ENCODE results near the gene FAM120B. TPM values are rescaled to one million over a fixed set of nuclear protein-coding genes. Genes with fewer than 3 reads are reported as not detected.

The FAM120B gene
- total RNA-seq, 2 donors from 2014 or later, result 25.1 to 28.5 TPM

GRCh38 chr6:170355661-170356060 lies 49.1 kb downstream of the FAM120B start:
- DNase-seq, result no peak
- Histone ChIP-seq H3K4me3 (no peak overlapping the region), H3K27ac (no peak overlapping the region), H3K9ac (ENCODE audit: low read depth in 2 of 2, low read length in 2 of 2) (no peak overlapping the region), H3K36me3 (no peaks in the 10 kb centered on the region), H3K4me1 (no peaks in the 10 kb centered on the region), H3K27me3 (no peaks in the 10 kb centered on the region), H3K9me3 (no peaks in the 10 kb centered on the region)
- intact Hi-C loops (cut with DNase I), result no loop called here
- TF ChIP-seq, protein P1, sequence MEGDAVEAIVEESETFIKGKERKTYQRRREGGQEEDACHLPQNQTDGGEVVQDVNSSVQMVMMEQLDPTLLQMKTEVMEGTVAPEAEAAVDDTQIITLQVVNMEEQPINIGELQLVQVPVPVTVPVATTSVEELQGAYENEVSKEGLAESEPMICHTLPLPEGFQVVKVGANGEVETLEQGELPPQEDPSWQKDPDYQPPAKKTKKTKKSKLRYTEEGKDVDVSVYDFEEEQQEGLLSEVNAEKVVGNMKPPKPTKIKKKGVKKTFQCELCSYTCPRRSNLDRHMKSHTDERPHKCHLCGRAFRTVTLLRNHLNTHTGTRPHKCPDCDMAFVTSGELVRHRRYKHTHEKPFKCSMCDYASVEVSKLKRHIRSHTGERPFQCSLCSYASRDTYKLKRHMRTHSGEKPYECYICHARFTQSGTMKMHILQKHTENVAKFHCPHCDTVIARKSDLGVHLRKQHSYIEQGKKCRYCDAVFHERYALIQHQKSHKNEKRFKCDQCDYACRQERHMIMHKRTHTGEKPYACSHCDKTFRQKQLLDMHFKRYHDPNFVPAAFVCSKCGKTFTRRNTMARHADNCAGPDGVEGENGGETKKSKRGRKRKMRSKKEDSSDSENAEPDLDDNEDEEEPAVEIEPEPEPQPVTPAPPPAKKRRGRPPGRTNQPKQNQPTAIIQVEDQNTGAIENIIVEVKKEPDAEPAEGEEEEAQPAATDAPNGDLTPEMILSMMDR (IDR thresholded peaks at IDR 0.05), result no peak

GRCh38 chr6:170357812-170358211 lies 51.3 kb downstream of the FAM120B start:
- Histone ChIP-seq H3K9me3 (no peaks in the 10 kb centered on the region), H3K9ac (ENCODE audit: low read depth in 2 of 2, low read length in 2 of 2) (no peak overlapping the region), H3K36me3 (no peaks in the 10 kb centered on the region), H3K4me1 (no peaks in the 10 kb centered on the region), H3K27ac (no peak overlapping the region), H3K4me3 (no peak overlapping the region), H3K27me3 (no peaks in the 10 kb centered on the region)
- no peak for DNase-seq
- TF ChIP-seq, protein P1 (IDR thresholded peaks at IDR 0.05), result no peak
- intact Hi-C loops (cut with DNase I), result no loop called here

GRCh38 chr6:170358496-170358895 lies 51.9 kb downstream of the FAM120B start:
- peaks cover 2% of the 10 kb centered on the region for H3K36me3 ChIP-seq
- no peak overlapping the region for H3K9ac ChIP-seq (ENCODE audit: low read depth in 2 of 2, low read length in 2 of 2)
- H3K4me1 ChIP-seq, result no peaks in the 10 kb centered on the region
- DNase-seq, result no peak
- no peak overlapping the region for H3K4me3 ChIP-seq
- TF ChIP-seq, protein P1 (IDR thresholded peaks at IDR 0.05), result no peak
- H3K27ac ChIP-seq, result no peak overlapping the region
- no peaks in the 10 kb centered on the region for H3K27me3 ChIP-seq
- H3K9me3 ChIP-seq, result no peaks in the 10 kb centered on the region
- intact Hi-C loops (cut with DNase I), result no loop called here

- no peak overlapping the region for H3K9ac ChIP-seq (ENCODE audit: low read depth in 2 of 2, low read length in 2 of 2)
- no peaks in the 10 kb centered on the region for H3K4me1 ChIP-seq
- H3K27ac ChIP-seq, result no peak overlapping the region
- intact Hi-C loops (cut with DNase I), result no loop called here
- no peaks in the 10 kb centered on the region for H3K9me3 ChIP-seq
- H3K27me3 ChIP-seq, result no peaks in the 10 kb centered on the region
- no peak overlapping the region for H3K4me3 ChIP-seq
- no peak for DNase-seq
- H3K36me3 ChIP-seq, result peaks cover 3% of the 10 kb centered on the region
- TF ChIP-seq, protein P1 (IDR thresholded peaks at IDR 0.05), result no peak
Measured at GRCh38 chr6:170360476-170360875, 53.9 kb downstream of the FAM120B start.

DNA sequence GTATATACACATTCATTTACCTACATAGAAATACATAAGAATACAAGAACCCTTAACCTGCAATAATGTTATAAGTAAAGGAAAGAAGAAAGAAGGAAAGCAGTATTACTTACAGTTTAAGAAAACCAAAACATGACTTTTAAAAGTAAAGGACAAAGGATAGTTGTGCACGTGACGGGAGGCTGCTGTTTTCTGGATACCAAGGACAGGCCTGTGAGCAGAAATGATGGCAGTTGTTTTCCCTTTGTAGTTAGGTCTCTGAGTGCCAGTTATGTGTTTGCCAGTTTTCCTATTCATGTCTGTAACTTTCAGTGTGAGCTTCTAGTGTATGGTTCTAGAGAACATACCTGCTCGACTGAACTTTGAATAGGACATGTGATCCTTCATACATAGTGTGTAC lies 54.8 kb downstream of the FAM120B start:
- H3K4me1 ChIP-seq, result no peaks in the 10 kb centered on the region
- TF ChIP-seq, protein P1 (IDR thresholded peaks at IDR 0.05), result no peak
- intact Hi-C loops (cut with DNase I), result no loop called here
- no peak overlapping the region for H3K27ac ChIP-seq
- no peak overlapping the region for H3K9ac ChIP-seq (ENCODE audit: low read depth in 2 of 2, low read length in 2 of 2)
- H3K36me3 ChIP-seq, result peaks cover 3% of the 10 kb centered on the region
- no peaks in the 10 kb centered on the region for H3K9me3 ChIP-seq
- no peaks in the 10 kb centered on the region for H3K27me3 ChIP-seq
- DNase-seq, result no peak
- H3K4me3 ChIP-seq, result no peak overlapping the region

DNA sequence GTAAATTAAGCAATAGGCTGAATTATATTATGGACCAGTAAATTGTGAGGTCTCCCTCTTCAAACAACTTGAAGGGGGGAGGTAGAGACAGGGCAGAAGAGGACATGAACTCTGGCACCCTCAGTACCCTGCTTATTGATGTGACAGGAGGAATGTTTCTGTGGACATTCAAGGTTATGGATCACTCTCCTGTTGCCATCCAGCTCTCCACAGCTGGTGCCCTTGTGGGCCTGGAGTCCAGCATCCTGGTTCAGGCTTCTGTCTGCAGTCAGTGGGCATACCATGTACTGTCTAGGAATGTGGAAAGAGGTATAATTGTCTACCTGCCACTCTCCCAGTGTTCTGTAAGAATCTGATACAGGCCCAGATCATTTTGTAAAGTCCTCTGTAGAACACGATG lies 55.6 kb downstream of the FAM120B start:
- Histone ChIP-seq H3K9ac (ENCODE audit: low read depth in 2 of 2, low read length in 2 of 2) (no peak overlapping the region), H3K4me1 (no peaks in the 10 kb centered on the region), H3K27me3 (no peaks in the 10 kb centered on the region), H3K27ac (no peak overlapping the region), H3K4me3 (no peak overlapping the region), H3K9me3 (no peaks in the 10 kb centered on the region), H3K36me3 (peaks cover 3% of the 10 kb centered on the region)
- TF ChIP-seq, protein P1 (IDR thresholded peaks at IDR 0.05), result no peak
- no peak for DNase-seq
- intact Hi-C loops (cut with DNase I), result no loop called here
